HG03108 (cell line): ENCODE data around the gene BAZ2A.
A peak's percentile ranks its signal among the peaks of the same experiment; 100 is the strongest.
"Not testable (repeated sequence)": the region's sequence is repeated elsewhere in the genome, so short reads cannot be mapped to it uniquely, and the experiment has no call there.

ENCODE experiments used
- ATAC-seq: cut with Tn5 transposase; IDR thresholded peaks from one replicate; pipeline ENCODE4 v1.9.1; 2021; ENCODE audit warnings: moderate library complexity; ENCODE audit not compliant: unreplicated experiment

BAZ2A gene

DNA sequence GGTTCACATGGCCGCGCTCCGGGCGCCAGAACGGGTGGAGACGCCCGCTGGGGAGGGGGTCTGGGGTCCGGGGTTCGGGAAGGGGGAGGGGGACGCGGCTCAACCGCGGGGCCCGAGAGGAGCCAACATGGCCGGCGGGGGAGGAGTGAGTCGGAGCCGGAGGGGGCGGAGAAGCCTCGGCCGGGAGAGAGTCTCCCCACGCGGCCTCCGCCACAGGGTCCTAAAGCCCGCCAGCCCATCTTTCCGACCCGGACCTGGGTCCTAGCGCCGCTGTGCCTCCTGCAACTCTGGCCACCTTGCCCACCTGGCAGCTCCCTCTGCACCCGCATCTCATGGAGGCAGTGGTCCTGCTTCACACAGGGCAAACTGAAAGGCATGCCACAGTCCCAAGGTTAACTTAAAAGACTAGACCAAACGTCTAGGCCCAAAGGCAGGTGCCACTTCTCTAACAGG lies at the start of gene BAZ2A:
TSS of gene BAZ2A (minus strand) at position 147 of the 453 bp plus-strand sequence. CDS start 12,796 bp downstream, outside the sequence.
- peak; percentile 51 for ATAC-seq

- ATAC-seq, result no peak
Observed at GRCh38 chr12:56678852-56679251, 48.7 kb upstream of the BAZ2A start.

- ATAC-seq, result peak; percentile 48
Observed at GRCh38 chr12:56677680-56678079, 47.6 kb upstream of the BAZ2A start.

DNA sequence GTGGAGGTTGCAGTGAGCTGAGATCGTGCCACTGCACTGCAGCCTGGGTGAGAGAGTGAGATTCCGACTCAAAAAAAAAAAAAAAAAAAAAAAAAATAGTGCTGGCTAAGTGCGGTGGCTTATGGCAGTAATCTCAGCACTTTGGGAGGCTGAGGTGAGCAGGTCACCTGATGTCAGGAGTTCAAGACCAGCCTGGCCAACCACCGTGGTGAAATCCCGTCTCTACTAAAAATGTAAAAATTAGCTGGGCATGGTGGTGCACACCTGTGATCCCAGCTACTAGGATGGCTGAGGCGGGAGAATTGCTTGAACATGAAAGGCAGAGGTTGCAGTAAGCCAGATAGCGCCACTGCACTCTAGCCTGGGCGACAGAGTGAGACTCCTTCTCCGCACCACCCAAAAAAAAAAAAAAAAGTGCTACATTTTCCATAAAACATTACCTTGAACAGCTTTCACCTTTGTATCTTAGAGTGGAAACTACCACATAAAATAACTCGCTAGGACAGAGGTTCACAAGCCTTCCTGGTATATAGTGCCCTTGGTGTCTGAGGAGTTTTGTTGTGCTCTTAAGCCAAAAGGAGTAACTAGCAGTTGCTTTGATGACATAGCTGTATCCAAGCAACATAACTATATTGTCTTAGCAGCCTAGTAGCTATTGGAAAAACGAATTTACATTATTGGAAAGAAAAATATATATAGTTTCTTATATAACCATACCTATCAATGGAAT lies 46.9 kb upstream of the BAZ2A start:
- ATAC-seq, result no peak

- ATAC-seq, result no peak
Observed at GRCh38 chr12:56671608-56672007, 41.5 kb upstream of the BAZ2A start.

DNA sequence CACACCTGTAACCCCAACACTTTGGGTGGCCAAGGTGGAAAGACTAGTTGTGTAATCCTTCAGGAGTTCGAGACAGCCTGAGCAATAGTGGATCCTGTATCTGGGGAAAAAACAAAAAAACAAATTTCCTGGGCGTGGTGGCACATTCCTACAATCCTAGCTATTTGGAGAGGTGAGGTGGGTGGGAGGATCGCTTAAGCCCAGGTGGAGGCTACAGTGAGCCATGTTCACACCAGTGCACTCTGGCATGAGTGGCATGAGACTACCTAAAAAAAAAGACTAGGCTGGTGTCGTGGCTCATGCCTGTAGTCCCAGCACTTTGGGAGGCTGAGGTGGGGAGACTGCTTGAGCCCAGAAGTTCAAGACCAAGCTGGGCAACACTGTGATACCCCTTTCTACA lies 40.7 kb upstream of the BAZ2A start:
- no peak for ATAC-seq

- ATAC-seq, result no peak
Observed at GRCh38 chr12:56668197-56668457, 38.0 kb upstream of the BAZ2A start.

- ATAC-seq, result no peak
Observed at GRCh38 chr12:56661979-56662638, 32.0 kb upstream of the BAZ2A start.

DNA sequence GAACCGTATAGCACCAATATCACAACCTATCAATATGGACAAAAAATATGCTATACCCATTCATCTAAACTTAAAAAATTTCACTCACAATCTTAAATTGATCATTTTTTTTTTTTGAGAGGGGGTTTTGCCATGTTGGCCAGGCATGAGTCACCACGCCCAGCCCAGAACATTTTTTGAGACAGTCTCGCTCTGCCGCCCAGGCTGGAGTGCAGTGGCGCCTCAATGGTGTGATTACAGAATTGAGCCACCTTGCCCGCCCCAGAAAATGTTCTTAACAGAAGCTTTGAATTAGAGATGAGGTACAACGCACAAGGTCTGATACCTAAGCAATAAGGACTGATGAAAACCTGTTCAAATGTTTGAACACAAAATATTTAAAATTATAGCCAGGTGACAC lies 31.4 kb upstream of the BAZ2A start:
- no peak for ATAC-seq

- no peak for ATAC-seq
Observed at GRCh38 chr12:56658921-56659320, 28.8 kb upstream of the BAZ2A start.

GRCh38 chr12:56657416-56658379 lies 27.6 kb upstream of the BAZ2A start:
- no peak for ATAC-seq

GRCh38 chr12:56653781-56654180 lies 23.7 kb upstream of the BAZ2A start:
- ATAC-seq, result not testable (repeated sequence)

GRCh38 chr12:56648023-56648422 lies 17.9 kb upstream of the BAZ2A start:
- not testable (repeated sequence) for ATAC-seq

DNA sequence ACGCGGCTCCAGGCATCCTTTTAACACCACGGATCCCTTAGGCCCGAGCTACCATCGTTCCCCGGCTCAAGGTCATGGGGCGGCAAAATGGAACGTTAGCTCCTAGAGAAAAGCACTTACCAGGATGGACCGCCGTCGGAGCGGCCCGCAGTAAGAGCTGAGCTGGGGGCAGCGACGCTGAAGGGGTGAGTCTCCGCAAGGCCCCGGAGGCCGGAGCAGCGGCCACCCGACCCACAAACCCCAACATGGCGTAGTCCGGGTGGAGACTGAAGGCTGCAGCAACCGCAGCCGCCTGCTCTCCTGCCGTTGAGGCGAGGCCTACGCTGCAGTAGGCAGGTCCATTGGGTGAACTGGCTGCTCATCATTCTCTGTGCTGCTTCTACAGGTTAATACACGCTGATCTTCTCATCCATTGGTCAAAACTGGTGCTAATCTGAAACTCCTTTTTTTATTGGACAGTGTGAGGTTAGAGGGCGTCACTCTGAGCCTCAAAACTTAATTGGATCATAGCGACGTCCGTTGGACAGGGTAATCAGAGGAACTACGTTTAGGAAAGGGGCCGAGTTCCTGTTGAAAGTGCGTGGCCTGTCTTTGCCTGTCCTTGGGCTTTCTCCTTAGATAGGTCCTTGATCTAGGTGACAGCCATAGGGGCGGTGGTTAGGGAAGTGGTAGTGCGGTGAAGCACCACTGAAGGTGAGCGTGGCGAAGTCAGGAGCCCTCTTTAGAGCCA lies 15.8 kb upstream of the BAZ2A start, which contains the start of gene ATP5F1B:
TSS of gene ATP5F1B (minus strand) at position 268 of the 730 bp plus-strand sequence. CDS start at position 247, 21 bp downstream.
- ATAC-seq, result peak; percentile 98

GRCh38 chr12:56645201-56645716 lies 15.1 kb upstream of the BAZ2A start:
- ATAC-seq, result no peak

DNA sequence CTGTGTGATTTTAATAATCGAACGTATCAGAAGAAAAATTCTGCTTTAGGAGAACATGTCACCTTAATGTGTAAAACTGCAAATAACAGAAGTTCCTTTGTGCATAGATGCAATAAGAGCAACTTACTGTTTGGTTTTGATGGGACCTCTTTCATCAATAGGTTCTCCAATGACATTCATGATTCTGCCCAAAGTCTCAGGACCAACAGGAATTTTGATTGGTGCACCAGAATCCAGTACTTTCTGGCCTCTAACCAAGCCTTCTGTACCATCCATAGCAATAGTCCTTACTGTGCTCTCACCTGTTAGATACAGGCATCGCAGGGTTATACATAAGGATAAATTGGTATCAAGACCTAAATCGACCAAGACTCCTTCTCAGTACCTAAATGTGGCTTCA lies 14.5 kb upstream of the BAZ2A start:
- no peak for ATAC-seq

GRCh38 chr12:56641219-56641618 lies 11.1 kb upstream of the BAZ2A start:
- ATAC-seq, result no peak

DNA sequence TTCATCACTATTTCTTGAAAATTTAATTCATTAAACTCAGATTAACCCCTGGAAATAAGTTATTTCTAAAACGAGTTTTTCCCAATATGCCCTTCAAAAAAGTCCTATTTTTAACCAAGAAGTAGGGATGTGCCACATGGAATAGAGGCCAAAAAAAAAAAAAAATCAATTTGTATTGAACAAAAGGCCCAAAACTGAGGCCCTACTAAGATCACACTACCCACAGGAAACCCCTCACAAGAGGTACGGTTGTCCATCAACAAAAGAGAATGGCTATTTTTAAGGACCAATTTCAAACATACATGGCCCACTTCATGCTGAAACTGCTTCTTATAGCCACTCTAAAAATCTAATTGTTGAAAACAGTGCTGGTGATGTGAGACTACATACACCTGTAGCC lies 7.5 kb upstream of the BAZ2A start:
- ATAC-seq, result no peak

DNA sequence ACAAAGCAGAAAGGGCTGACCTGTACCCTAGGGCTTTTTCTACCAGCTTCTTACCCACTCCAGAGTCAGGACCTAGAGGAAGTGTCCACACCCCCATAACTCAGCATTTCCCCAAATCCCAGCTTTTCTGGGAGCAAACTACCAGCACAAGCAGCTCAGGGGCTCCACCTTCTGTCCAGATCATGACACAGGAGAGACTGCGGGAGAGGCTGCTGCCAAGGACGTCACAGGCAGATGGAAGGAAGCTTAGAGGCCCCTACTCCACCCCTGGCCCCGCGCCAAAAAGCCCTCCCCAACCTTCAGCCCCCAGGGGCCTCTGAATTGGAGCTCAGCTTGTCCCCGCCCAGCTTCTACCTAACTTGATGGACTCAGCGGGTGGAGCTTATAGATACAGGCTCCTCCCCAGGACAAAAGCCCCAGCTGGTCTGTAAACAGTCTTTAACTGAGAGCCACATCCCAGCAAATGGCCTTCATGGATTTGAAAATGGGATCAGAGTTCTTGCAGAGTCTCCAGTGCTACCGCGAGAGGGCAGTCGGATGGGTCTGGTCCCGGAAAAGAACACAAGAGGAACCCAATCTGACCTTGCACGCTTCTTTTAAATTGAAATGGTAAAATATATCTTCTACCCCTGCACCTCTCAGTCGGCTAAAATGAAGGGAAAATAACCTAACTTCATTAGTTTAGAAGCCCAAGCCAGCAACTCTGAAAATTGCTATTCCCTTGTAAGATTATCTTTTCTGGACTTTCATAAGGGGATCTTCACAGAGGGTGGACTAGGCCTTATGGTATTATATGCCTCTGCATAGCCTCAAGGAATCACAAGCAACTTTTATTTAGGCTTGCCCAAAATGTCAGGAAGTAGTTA lies 6.8 kb upstream of the BAZ2A start:
- peak; percentile 54 for ATAC-seq
